GM18867 (cell line): ENCODE results near the gene IL17RD.

Source experiments
- ATAC-seq: cut with Tn5 transposase; IDR thresholded peaks from one replicate; pipeline ENCODE4 v1.9.1; 2021; ENCODE audit warnings: mild to moderate bottlenecking, moderate library complexity; ENCODE audit not compliant: unreplicated experiment

Gene IL17RD

DNA sequence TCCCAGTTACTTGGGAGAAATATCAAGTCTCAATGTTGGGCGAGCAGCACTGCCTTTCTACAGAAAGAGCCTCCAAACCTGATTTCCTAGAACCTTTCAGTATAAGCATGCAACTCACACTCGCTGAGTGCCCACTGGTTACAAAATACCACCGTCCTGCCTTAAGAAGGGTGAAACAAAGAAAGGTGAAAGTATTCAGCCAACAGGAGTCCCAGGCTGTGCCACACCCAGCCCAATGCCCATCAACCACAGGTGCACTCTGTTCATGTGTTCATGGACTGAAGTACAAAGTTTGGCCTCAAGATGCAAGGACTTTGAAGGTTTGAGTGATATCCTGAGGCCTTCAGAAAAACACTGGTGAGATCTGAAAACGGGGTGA, 34.0 kb downstream of the IL17RD start:
- ATAC-seq, result no peak

DNA sequence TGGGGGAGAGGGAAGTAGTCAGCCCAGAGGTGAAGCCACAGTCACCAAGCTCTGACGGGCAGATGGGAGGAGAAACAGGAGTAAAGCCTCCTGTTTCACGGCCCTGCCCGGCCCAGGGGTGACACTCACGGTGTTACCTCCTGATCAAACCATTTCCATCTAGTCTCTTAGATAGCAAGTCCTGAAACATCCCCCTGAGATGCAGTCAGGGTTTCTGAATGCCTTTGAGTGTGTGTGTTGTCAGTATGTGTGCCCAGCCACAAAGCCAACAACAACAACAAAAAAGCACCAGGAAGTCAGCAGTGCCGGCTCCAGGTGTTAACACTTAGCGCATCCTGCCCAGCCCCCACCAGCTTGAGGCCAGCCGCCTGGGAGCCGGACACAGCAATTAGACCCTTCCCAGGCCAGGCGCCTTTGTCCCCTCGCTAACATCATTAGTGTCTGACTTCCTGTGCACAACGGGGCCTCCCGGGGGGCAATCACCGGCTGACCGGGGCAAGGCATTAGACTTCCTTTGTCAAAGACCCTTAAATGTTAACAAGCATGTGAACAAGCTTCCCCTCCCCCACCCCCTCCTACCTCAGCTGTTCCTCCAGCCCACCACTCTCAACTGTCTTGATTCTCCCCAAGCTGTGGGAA, 34.5 kb downstream of the IL17RD start:
- no peak for ATAC-seq

- no peak for ATAC-seq
These were observed 36.1 kb downstream of the IL17RD start for GRCh38 chr3:57128826-57129667.

- no peak for ATAC-seq
These were observed 37.1 kb downstream of the IL17RD start for GRCh38 chr3:57127891-57128518.

- no peak for ATAC-seq
These were observed 38.9 kb downstream of the IL17RD start for GRCh38 chr3:57126244-57126643.

GRCh38 chr3:57120451-57121174, 44.5 kb downstream of the IL17RD start:
- no peak for ATAC-seq

DNA sequence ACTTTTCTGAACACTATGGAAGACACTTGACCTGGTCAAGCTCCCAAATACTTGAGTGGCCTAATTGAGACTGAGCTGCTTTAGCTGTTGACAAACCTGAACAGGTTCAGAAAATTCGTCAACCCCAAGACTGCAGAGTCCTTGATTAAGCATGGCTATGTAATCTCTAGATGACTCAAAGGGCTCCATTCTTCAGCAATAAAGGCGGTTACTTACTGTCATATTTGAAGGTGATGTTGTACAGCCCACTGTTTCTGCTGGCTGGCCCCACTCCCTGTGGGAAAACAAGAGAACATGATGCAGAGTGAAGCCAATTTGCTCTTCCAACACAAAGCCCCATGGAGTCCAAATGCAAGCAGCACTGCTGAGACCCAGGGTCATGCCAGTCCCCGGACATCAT, 45.1 kb downstream of the IL17RD start:
- ATAC-seq, result no peak

DNA sequence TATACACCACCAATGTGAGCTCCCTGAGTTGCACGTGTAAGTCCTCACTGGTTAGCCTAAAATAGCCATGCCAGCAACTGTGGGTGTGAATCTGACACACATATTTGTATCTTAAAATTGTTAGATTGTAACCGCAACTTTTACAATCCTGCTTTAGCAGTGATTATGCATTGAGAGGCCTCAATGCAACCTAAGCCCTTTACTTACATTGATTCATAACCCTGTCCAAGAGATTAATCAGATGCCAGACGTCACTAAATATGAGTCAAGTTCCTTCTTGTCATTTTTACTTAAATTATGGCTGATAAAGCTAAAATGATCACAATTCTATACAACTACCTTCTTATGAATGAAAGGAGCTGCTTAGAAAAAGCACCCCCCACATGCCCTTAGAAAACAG, 46.9 kb downstream of the IL17RD start:
- ATAC-seq, result no peak

GRCh38 chr3:57116501-57116900, 48.7 kb downstream of the IL17RD start:
- ATAC-seq, result no peak

GRCh38 chr3:57112206-57112605, 52.9 kb downstream of the IL17RD start:
- ATAC-seq, result no peak

DNA sequence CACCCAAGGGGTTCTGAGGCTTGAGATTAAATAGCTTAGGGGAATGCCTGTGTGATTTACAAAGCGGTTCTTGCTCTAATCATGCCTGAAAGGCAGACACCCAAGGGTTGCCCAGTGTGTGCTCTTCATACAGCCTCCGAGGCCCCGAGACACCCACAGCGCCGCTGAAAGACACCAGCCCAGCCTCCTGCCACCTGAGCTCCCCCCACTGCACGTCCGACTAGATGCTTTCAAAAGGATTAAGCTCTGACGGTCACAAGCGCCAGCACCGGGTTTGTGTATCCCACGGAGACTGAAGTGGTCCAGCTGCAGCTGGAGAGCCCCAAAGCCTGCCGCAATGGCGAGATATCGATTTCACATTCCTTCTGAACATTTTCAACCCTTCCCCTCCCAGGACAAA, 54.4 kb downstream of the IL17RD start:
- no peak for ATAC-seq

DNA sequence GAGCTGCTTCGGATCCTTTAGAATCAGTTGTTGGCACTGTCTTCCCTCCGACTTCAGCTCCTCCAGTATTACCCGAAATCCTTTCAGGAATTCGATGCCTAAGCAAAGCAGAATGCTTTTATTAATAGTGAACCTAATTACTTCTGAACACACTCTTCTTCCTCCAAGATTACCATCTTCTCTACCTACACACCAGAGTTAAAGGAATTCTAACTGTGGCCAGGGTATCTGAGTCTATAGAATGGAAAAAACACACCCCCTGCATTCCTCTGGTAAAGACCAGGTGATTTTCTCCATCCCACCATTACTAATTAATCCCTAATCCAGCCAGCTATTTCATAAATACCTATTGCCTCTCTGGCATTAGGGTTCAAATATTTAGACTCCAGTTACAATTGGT, 54.9 kb downstream of the IL17RD start:
- no peak for ATAC-seq

DNA sequence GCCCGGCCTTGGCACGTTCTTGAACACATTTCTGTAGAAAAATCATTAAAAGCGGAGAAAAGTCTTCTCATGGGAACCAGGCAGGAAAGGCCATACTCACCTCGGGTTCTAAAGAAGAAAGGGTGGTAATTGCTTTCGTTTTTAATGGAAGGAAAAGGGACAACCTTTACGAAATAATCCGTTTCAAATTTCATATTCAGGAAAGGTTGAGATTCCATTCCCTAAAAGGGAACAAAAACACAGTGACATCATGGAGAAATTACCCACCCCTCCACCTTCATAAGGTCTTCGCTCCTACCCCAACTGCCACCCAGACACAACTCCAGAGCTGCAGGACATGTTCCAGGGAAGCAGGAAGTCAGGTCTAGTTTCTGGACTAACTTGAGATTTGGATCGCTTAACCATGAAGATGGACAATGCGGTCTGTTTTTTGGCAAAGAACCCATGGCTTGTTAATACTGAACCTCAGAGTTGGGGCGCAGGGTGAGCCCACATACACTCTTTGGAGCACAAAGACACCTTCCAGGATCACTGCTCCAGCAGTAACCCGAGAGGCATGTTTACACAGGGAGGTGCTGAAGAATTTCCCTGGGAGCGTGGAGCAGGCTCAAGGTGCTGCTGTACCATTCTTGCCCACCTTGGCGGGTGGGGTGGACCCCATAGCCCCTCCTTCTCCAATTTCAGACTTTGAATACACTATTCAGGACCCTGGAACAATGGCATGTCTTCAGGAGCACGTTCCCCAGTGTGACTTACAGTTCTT, 55.5 kb downstream of the IL17RD start:
- no peak for ATAC-seq

DNA sequence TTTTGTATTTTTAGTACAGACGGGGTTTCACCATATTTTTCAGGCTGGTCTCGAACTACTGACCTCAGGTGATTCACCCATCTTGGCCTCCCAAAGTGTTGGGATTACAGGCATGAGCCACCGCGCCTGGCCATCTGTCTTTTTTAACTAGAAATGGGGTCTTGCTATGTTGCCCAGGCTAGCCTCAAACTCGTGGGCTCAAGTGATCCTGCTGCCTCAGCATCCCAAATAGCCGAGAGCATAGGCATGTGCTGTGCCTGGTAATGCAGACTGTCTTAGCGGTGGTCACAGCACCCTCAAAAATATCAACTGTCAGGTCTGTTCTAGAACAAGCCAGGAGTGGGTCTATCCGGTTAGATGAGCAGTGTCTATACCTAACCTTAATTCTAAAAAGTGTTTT, 56.5 kb downstream of the IL17RD start:
- ATAC-seq, result no peak

GRCh38 chr3:57105585-57105984, 59.6 kb downstream of the IL17RD start:
- ATAC-seq, result no peak

- no peak for ATAC-seq
These were observed 65.0 kb downstream of the IL17RD start for GRCh38 chr3:57100046-57100695.

DNA sequence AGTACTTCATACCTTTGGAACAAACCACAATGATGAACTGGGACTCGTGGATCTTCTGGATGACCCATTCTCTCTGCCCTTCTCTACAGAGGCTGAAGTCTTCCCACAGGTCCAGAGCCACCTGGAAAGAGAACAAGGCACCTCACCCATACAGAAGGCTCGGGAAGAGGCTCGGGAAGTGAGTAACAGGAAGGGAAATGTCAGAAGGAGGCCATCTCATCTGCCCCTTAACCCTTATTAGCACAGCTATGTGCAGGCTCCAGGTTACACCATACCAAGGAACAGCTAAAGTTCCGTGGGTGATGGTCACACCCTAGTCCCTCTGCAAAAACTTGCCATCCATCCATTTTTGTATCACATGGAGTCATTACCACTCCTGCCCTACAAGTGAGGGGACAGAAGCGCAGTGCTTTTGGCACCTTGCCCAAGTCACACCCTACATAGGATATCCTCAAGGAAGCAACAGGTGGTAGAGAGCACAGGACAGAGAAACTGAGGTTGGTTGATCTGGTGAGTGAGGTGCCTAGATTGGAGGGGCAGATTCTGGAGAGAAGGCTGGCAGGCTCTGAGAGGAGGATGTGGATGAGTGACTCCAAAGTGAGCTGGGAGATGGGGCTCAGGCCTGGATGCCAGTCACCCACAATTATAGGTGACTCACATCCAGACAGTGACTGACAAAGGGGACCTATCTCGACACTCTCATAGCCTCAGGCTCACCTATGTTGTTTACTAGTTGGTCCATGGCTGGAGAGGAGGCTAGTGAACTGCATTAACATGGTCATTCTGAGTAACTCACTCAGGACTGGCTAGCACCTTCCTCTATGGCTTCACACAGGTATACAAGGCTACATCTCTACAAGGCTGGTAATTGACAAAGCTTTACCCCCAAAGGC, 66.5 kb downstream of the IL17RD start:
- no peak for ATAC-seq

GRCh38 chr3:57097536-57097935, 67.6 kb downstream of the IL17RD start:
- no peak for ATAC-seq

GRCh38 chr3:57095363-57095762, 69.8 kb downstream of the IL17RD start:
- ATAC-seq, result no peak
